Astrocyte (in vitro differentiated cells and primary cell): ENCODE results near the gene CNTNAP2. TPM values are rescaled to one million over a fixed set of nuclear protein-coding genes. Genes with fewer than 3 reads are reported as not detected.

Source experiments
- DNase-seq: peaks from one replicate; pipeline ENCODE4 v3.0.0-alpha.2; 2010; ENCODE audit warnings: low read depth
- FAIRE-seq: peaks from 2 replicates; lab custom pipeline; 2011; peaks lifted over from hg19 to GRCh38; lab: Jason Lieb, UNC
- H2AFZ ChIP-seq: 2 replicates; pipeline ENCODE4 v1.6.0; 2012; ENCODE audit warnings: low read depth, low read length, inconsistent platforms
- H3K27ac ChIP-seq: 2 replicates; pipeline ENCODE4 v1.5.1; 2011; ENCODE audit warnings: low read depth, low read length, inconsistent platforms
- H3K27me3 ChIP-seq: 2 replicates; pipeline ENCODE4 v1.6.0; 2011; ENCODE audit warnings: low read length, inconsistent platforms; ENCODE audit not compliant: insufficient read depth
- H3K36me3 ChIP-seq: 2 replicates; pipeline ENCODE4 v1.5.1; 2011; ENCODE audit warnings: low read length, inconsistent platforms; ENCODE audit not compliant: insufficient read depth
- H3K4me1 ChIP-seq: 2 replicates; pipeline ENCODE4 v1.5.1; 2011; ENCODE audit warnings: low read length, inconsistent platforms; ENCODE audit not compliant: insufficient read depth
- H3K4me2 ChIP-seq: 2 replicates; pipeline ENCODE4 v1.6.0; 2012; ENCODE audit warnings: low read length, inconsistent platforms
- H3K4me3 ChIP-seq: 2 replicates; pipeline ENCODE4 v1.5.1; 2011; ENCODE audit warnings: low read depth, mild to moderate bottlenecking, low read length, inconsistent platforms; ENCODE audit not compliant: insufficient read depth
- H3K79me2 ChIP-seq: 2 replicates; pipeline ENCODE4 v1.6.0; 2012; ENCODE audit warnings: mild to moderate bottlenecking, low read length, inconsistent platforms; ENCODE audit not compliant: insufficient read depth
- H3K9ac ChIP-seq: 2 replicates; pipeline ENCODE4 v1.6.0; 2012; ENCODE audit warnings: mild to moderate bottlenecking, low read length, inconsistent platforms
- H3K9me3 ChIP-seq: 2 replicates; pipeline ENCODE4 v1.5.1; 2012; ENCODE audit warnings: low read depth, mild to moderate bottlenecking, low read length, inconsistent platforms; ENCODE audit not compliant: insufficient read depth
- H4K20me1 ChIP-seq: 2 replicates; pipeline ENCODE4 v1.6.0; 2012; ENCODE audit warnings: low read length, inconsistent platforms; ENCODE audit not compliant: insufficient read depth
- H3K27ac Mint-ChIP-seq: one replicate; pipeline ENCODE4 v1.8.0; 2021; ENCODE audit warnings: mild to moderate bottlenecking, mixed read lengths; ENCODE audit not compliant: unreplicated experiment
- H3K27me3 Mint-ChIP-seq: one replicate; pipeline ENCODE4 v1.8.0; 2021; ENCODE audit warnings: low read depth, mixed read lengths; ENCODE audit not compliant: unreplicated experiment
- H3K36me3 Mint-ChIP-seq: one replicate; pipeline ENCODE4 v1.8.0; 2021; ENCODE audit warnings: low read depth, mixed read lengths; ENCODE audit not compliant: unreplicated experiment
- H3K4me1 Mint-ChIP-seq: one replicate; pipeline ENCODE4 v1.8.0; 2021; ENCODE audit warnings: low read depth, mixed read lengths; ENCODE audit not compliant: unreplicated experiment
- H3K4me3 Mint-ChIP-seq: one replicate; pipeline ENCODE4 v1.8.0; 2021; ENCODE audit warnings: mild to moderate bottlenecking, moderate library complexity, mixed read lengths; ENCODE audit not compliant: unreplicated experiment
- H3K9me3 Mint-ChIP-seq: one replicate; pipeline ENCODE4 v1.8.0; 2021; ENCODE audit warnings: mild to moderate bottlenecking, mixed read lengths; ENCODE audit not compliant: unreplicated experiment
- CTCF ChIP-seq: IDR thresholded peaks from 2 replicates; pipeline ENCODE4 v1.5.1; 2011; ENCODE audit warnings: low read depth, mild to moderate bottlenecking, inconsistent platforms, low read length, moderate library complexity; ENCODE audit not compliant: insufficient read depth
- EZH2 ChIP-seq: IDR thresholded peaks from 2 replicates; pipeline ENCODE4 v1.6.1; 2012; ENCODE audit warnings: mild to moderate bottlenecking, low read length, inconsistent platforms; ENCODE audit not compliant: insufficient read depth
- total RNA-seq: library from RNA; stranded (reverse); gene quantifications from 2 replicates; pipeline ENCODE4 v1.2.1, GENCODE V29; 2021

The CNTNAP2 gene
- total RNA-seq, 1 donor from 2014 or later = 20.0 TPM

GRCh38 chr7:146787266-146787665, 670.7 kb downstream of the CNTNAP2 start:
- Mint-ChIP-seq H3K36me3 (no peaks in the 10 kb centered on the region), H3K9me3 (peaks cover 2% of the 10 kb centered on the region), H3K4me1 (peaks cover 6% of the 10 kb centered on the region), H3K27ac (no peak overlapping the region), H3K4me3 (no peak overlapping the region), H3K27me3 (no peaks in the 10 kb centered on the region)
- Histone ChIP-seq H4K20me1 (no peaks in the 10 kb centered on the region), H3K4me1 (no peaks in the 10 kb centered on the region), H3K9ac (no peak overlapping the region), H3K9me3 (no peaks in the 10 kb centered on the region), H3K27me3 (no peaks in the 10 kb centered on the region), H3K36me3 (no peaks in the 10 kb centered on the region), H3K79me2 (no peaks in the 10 kb centered on the region), H3K4me2 (no peak overlapping the region), H3K4me3 (no peak overlapping the region), H2AFZ (no peak overlapping the region), H3K27ac (no peak overlapping the region)
- FAIRE-seq (no peak), DNase-seq (no peak)
- TF ChIP-seq CTCF (no peak), EZH2 (no peak)

- Histone ChIP-seq H3K27ac (no peak overlapping the region), H3K4me3 (no peak overlapping the region), H3K79me2 (no peaks in the 10 kb centered on the region), H3K9me3 (no peaks in the 10 kb centered on the region), H2AFZ (no peak overlapping the region), H4K20me1 (no peaks in the 10 kb centered on the region), H3K36me3 (no peaks in the 10 kb centered on the region), H3K9ac (no peak overlapping the region), H3K4me1 (no peaks in the 10 kb centered on the region), H3K27me3 (no peaks in the 10 kb centered on the region), H3K4me2 (no peak overlapping the region)
- Mint-ChIP-seq H3K36me3 (no peaks in the 10 kb centered on the region), H3K4me1 (peaks cover 6% of the 10 kb centered on the region), H3K27ac (no peak overlapping the region), H3K27me3 (no peaks in the 10 kb centered on the region), H3K9me3 (peaks cover 2% of the 10 kb centered on the region), H3K4me3 (no peak overlapping the region)
- no peak for FAIRE-seq
- TF ChIP-seq CTCF (no peak), EZH2 (no peak)
- no peak for DNase-seq
These were observed 671.4 kb downstream of the CNTNAP2 start for GRCh38 chr7:146788008-146788407.

- Histone ChIP-seq H4K20me1 (no peaks in the 10 kb centered on the region), H3K4me1 (no peaks in the 10 kb centered on the region), H2AFZ (no peak overlapping the region), H3K27me3 (no peaks in the 10 kb centered on the region), H3K9ac (no peak overlapping the region), H3K27ac (no peak overlapping the region), H3K4me2 (no peak overlapping the region), H3K36me3 (no peaks in the 10 kb centered on the region), H3K4me3 (no peak overlapping the region), H3K79me2 (no peaks in the 10 kb centered on the region), H3K9me3 (no peaks in the 10 kb centered on the region)
- Mint-ChIP-seq H3K4me1 (peaks cover 6% of the 10 kb centered on the region), H3K36me3 (no peaks in the 10 kb centered on the region), H3K27me3 (no peaks in the 10 kb centered on the region), H3K27ac (no peak overlapping the region), H3K4me3 (no peak overlapping the region), H3K9me3 (peaks cover 7% of the 10 kb centered on the region)
- no peak for FAIRE-seq
- TF ChIP-seq EZH2 (no peak), CTCF (no peak)
- DNase-seq = no peak
These were observed 675.0 kb downstream of the CNTNAP2 start for GRCh38 chr7:146791344-146792285.
